Islet of Langerhans (tissue), 1 donor: ENCODE measurements around the gene OR4A16.

ENCODE experiments used
- FAIRE-seq: peaks from one replicate; lab custom pipeline; 2011; peaks lifted over from hg19 to GRCh38; lab: Jason Lieb, UNC

The OR4A16 gene, protein sequence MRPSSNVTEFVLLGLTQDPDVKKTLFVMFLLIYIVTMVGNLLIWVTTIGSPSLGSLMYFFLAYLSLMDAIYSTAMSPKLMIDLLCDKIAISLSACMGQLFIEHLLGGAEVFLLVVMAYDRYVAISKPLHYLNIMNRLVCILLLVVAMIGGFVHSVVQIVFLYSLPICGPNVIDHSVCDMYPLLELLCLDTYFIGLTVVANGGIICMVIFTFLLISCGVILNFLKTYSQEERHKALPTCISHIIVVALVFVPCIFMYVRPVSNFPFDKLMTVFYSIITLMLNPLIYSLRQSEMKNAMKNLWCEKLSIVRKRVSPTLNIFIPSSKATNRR

GRCh38 chr11:55342901-55343300 is at the start of gene OR4A16:
Gene OR4A16 (plus strand): TSS chr11:55343201. CDS start chr11:55343201, 0 bp downstream.
- no peak for FAIRE-seq

- no peak for FAIRE-seq
Observed at GRCh38 chr11:55324500-55324899, 18.5 kb upstream of the OR4A16 start.

DNA sequence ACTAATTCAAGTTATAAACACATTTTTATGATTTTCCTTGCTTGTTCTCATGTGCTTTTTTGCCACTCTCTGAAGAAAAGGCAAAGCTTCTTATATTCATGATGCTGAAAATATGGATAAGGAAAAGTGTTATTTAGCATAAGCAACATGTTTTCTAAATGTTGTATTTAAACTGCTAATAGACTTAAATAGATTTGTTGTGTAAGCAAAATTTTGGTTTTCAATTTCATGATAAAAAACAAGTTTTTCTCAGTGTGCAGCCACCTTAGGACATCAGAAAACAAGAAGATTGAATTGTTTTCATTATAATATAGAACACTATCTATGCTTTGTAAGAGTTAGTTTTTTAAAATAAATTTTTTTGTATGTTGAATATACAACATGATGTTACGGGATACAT is 2.3 kb downstream of the OR4A16 start:
- FAIRE-seq: peak; percentile 30

- FAIRE-seq: no peak
Observed at GRCh38 chr11:55349032-55349431, 6.0 kb downstream of the OR4A16 start.

- FAIRE-seq: no peak
Observed at GRCh38 chr11:55357560-55358184, 14.7 kb downstream of the OR4A16 start.

GRCh38 chr11:55367674-55368073 is 24.7 kb downstream of the OR4A16 start, which contains the start of gene OR4A15:
Gene OR4A15 (plus strand): TSS chr11:55367974. CDS start chr11:55367974, 0 bp downstream.
- no peak for FAIRE-seq
